Memory B cell (primary cell): Measurements from ENCODE around the gene SH3RF3.

Source experiments
- ATAC-seq: fragments of 150-1000 bp; cut with Tn5 transposase; 2 replicates; pipeline ENCODE4 v1.10.0; 2021; ENCODE audit warnings: low read depth, mild to moderate bottlenecking, moderate library complexity
- DNase-seq, 2 donors: peaks; one replicate each; pipeline ENCODE4 v3.0.0; 2022; ENCODE audit warnings: low spot score in 2 of 2
- H3K27ac Mint-ChIP-seq: one replicate; pipeline ENCODE4 v1.8.0; 2022; ENCODE audit warnings: mild to moderate bottlenecking, moderate library complexity, mixed read lengths
- H3K27me3 Mint-ChIP-seq: one replicate; pipeline ENCODE4 v1.8.0; 2022; ENCODE audit warnings: mixed read lengths
- H3K36me3 Mint-ChIP-seq: one replicate; pipeline ENCODE4 v1.8.0; 2022; ENCODE audit warnings: mild to moderate bottlenecking, mixed read lengths
- H3K4me1 Mint-ChIP-seq: one replicate; pipeline ENCODE4 v1.8.0; 2022; ENCODE audit warnings: mixed read lengths
- H3K4me3 Mint-ChIP-seq: one replicate; pipeline ENCODE4 v1.8.0; 2022; ENCODE audit warnings: mild to moderate bottlenecking, moderate library complexity, mixed read lengths
- H3K9me3 Mint-ChIP-seq: one replicate; pipeline ENCODE4 v1.8.0; 2022; ENCODE audit warnings: mixed read lengths

SH3RF3 gene

DNA sequence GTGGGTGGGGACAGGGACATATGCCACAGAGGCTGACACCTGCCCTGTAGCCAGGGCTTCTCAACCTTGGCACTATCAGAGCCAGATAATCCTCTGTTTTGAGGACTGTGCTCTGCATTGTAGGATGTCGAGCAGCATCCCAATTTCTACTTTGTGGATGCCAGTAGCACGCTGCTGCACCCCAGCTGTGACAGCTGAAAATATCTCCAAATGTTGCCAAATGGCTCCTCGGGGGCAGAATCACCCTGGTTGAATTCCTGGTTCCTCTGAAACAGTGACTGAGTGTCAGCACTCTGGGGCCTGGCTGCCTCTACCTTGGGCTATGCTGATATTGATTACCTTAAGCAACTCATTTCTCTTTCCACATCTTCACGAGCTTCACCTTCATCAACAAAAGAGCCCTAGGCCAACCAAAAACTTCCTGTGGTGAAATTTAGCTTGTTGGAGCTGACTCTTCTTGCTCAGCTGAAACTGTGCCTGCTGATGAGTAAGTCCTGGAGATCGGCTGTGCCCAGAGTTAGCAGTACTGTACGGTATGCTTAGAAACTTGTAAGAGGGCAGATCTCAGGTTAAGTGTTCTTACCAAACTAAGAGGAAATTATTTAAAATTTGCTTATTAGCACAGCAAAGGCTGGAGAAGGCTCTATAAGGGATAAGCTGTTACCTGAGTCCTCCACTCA is 346.7 kb downstream of the SH3RF3 start:
- no peak for DNase-seq
- H3K4me3 Mint-ChIP-seq = no peak overlapping the region
- H3K27ac Mint-ChIP-seq = no peak overlapping the region
- H3K9me3 Mint-ChIP-seq = peaks cover 1% of the 10 kb centered on the region
- H3K27me3 Mint-ChIP-seq = peaks cover 5% of the 10 kb centered on the region
- no peaks in the 10 kb centered on the region for H3K36me3 Mint-ChIP-seq
- ATAC-seq = no peak
- no peaks in the 10 kb centered on the region for H3K4me1 Mint-ChIP-seq

DNA sequence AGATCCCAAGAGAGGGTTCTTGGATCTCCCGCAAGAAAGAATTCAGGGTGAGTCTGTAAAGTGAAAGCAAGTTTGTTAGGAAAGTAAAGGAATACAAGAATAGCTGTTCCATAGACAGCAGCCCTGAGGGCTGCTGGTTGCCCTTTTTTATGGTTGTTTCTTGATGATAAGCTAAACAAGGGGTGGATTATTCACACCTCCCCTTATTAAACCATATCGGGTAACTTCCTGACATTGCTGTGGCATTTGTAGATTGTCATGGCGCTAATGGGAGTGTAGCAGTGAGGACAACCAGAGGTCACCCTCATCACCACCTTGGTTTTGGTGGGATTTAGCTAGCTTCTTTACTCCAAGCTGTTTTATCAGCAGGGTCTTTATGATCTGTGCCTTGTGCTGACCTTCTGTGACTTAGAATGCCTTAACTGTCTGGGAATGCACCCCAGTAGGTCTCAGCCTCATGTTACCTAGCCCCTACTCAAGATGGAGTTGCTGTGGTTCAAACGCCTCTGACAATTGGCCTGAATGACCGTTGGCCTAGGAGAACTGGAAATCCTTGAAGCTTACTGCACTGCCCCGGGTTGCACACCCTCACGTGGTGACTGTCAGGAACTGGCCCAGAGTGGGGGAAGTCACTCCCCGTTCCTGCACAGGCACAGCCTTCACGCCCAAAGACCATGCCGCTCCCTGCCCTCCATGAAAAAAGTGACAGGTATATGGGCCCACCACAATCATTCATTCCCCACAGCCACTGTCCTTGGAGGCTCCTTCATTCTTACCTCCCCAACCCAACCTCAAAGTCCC is 347.8 kb downstream of the SH3RF3 start:
- no peaks in the 10 kb centered on the region for H3K36me3 Mint-ChIP-seq
- H3K4me3 Mint-ChIP-seq = no peak overlapping the region
- DNase-seq = no peak
- H3K27me3 Mint-ChIP-seq = peaks cover 7% of the 10 kb centered on the region
- no peak for ATAC-seq
- no peaks in the 10 kb centered on the region for H3K9me3 Mint-ChIP-seq
- H3K4me1 Mint-ChIP-seq = no peaks in the 10 kb centered on the region
- H3K27ac Mint-ChIP-seq = no peak overlapping the region

DNA sequence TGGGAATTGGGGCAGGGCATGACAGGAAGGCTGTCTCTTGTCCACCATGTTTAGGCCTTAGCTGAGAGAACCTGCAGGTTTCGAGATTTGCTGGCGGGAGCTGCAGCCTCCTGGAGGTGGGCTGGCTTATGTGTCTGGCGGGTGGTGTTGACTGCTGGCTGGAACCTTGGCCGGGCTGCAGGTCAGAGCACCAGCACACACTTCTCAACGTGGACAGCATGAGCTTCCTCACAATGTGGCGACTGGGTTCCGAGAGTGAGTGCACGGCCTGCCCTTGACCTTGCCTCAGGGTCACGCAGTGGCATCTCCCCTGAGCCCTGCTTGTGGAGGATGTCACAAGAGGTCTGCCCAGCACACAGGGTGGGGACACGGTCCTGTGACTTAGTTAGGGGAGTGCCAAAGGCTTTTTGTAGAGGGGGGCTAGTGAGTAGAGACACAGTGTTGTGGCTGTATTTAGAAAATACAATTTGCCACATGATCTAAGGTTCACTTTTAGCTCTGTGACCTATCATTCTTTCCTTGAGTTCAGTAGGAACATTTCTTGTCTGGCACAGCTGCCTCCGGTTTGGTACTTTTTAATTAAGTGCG is 350.0 kb downstream of the SH3RF3 start:
- H3K27me3 Mint-ChIP-seq = peaks cover 11% of the 10 kb centered on the region
- no peaks in the 10 kb centered on the region for H3K36me3 Mint-ChIP-seq

DNA sequence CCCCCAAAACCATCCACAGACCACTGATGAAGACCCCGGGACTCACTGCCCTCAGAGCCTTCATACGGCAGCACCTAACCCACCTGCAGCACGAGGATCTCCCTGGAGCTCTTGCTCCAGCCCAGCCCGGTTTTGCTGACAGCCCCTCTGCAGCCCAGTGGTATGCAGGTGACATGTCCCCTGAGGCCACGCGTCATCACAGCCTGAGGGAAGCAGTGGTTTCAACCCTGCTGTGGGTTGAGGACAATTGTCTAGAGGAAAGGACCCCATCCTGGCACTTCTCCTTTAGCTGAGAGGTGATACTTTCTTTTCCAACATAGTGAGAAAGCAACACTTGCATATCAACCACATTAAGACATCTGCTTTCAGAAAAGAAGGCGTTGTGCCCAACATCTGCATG is 350.8 kb downstream of the SH3RF3 start:
- Mint-ChIP-seq H3K36me3 (no peaks in the 10 kb centered on the region), H3K9me3 (no peaks in the 10 kb centered on the region), H3K4me1 (no peaks in the 10 kb centered on the region), H3K27me3 (peaks cover 13% of the 10 kb centered on the region), H3K27ac (no peak overlapping the region), H3K4me3 (no peak overlapping the region)
- no peak for DNase-seq
- ATAC-seq = no peak

More for the DNA sequence above, 350.0 kb downstream of the SH3RF3 start:
- ATAC-seq = no peak
- no peak overlapping the region for H3K4me3 Mint-ChIP-seq
- H3K4me1 Mint-ChIP-seq = no peaks in the 10 kb centered on the region
- no peaks in the 10 kb centered on the region for H3K9me3 Mint-ChIP-seq
- no peak for DNase-seq
- no peak overlapping the region for H3K27ac Mint-ChIP-seq

DNA sequence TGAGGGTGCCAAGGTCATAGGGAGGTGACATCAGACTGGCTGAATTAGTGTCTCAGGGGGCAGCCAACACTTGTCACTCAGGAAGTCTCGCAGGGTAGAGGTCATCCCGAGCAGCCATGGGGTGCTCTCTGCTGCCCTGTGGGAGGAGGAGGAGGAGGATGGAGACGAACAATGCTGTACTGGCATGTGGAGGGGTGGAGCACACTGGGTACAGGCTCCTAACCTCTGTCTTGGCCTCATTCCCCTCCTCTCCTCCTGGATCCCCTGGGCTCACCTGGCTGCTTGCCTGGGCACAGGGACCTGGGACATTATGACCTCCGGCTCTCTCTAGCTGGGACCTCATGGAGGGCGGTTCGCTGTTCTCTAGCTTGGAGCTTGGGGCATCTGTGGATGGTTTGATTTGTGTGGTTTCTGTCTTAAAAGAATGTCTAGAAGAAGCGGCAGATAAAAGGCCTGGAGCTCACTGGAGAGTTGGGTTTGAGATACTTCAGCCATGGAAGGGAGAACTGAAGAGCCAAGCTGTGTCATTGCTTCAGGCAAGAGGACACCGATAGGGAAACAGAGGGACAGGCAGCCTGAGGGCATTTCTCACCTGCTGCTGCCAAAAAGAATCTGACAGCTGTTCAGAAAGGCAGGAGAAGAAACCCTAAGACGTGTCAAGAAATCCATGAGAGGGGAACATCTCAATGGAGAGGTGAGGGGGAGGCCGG is 351.6 kb downstream of the SH3RF3 start:
- Mint-ChIP-seq H3K27ac (no peak overlapping the region), H3K9me3 (no peaks in the 10 kb centered on the region), H3K4me3 (no peak overlapping the region), H3K36me3 (no peaks in the 10 kb centered on the region), H3K27me3 (peaks cover 13% of the 10 kb centered on the region), H3K4me1 (no peaks in the 10 kb centered on the region)
- ATAC-seq (no peak), DNase-seq (no peak)

DNA sequence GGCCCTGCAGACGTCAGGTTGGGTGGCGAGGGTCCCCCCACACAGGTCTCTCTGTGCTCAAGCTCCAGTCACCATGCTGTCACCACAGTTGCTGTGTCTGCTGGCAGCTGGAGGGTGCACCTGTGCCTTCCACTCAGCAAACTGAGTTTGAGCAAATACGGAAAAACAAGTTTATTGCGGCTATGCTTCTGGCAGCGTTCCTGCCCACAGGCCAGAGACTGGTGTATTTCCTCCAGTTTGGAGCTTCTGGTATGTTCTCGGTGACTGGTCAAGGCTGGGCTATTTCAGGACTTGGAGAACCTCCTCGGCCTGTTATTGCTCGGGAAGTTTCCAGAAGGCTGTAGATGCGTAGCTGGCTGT is 352.2 kb downstream of the SH3RF3 start:
- Mint-ChIP-seq H3K4me1 (no peaks in the 10 kb centered on the region), H3K9me3 (no peaks in the 10 kb centered on the region), H3K36me3 (no peaks in the 10 kb centered on the region), H3K27me3 (peaks cover 16% of the 10 kb centered on the region), H3K27ac (no peak overlapping the region), H3K4me3 (no peak overlapping the region)
- ATAC-seq = no peak
- no peak for DNase-seq

DNA sequence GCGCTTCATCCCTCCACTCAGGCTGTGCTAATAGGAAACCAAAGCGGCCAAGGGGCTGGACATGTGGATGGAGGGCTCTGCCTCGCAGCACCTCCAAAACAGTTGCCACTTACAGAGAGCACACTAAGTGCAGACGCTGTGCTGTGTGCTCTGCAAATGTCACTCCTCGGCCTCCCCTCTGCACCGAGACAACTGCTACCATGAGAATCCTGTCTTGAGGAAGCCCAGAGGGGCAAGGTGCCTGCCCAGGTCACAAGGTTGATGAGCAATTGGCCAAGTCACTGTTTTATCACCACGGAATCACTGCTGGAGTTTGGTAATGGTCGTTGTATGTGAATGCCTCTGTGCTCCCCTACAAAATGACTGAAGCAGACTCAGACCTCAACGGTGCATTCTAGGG is 352.6 kb downstream of the SH3RF3 start:
- H3K9me3 Mint-ChIP-seq = no peaks in the 10 kb centered on the region
- no peak overlapping the region for H3K4me3 Mint-ChIP-seq
- H3K27ac Mint-ChIP-seq = no peak overlapping the region
- no peaks in the 10 kb centered on the region for H3K36me3 Mint-ChIP-seq
- DNase-seq (no peak), ATAC-seq (no peak)
- H3K27me3 Mint-ChIP-seq = peaks cover 16% of the 10 kb centered on the region
- no peaks in the 10 kb centered on the region for H3K4me1 Mint-ChIP-seq

DNA sequence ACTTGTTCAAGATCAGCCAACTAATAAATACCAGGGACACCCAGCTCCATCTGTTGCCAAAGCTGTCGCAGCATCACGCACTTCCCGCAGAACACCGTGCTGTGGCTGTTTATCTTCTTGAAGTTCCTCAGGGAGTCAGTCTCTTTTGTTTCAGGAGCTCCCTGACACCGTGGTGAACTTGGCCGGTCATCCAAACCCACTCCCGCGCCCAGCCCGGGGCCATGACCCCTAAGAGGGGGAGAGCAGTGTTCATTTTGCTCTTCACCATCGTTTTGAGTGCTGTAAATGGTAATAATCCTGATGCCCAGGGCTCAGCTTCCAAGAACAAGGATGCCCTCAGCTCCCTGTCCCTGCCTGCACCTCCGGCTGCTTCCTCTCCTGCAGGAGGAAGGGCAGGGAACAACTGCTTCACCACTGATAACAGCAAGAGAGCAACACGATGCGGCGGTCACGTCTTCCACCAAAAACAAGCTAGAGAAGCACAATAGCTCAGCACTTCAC is 353.4 kb downstream of the SH3RF3 start:
- DNase-seq = no peak
- Mint-ChIP-seq H3K36me3 (no peaks in the 10 kb centered on the region), H3K27me3 (peaks cover 18% of the 10 kb centered on the region), H3K9me3 (no peaks in the 10 kb centered on the region), H3K4me3 (no peak overlapping the region), H3K27ac (no peak overlapping the region), H3K4me1 (no peaks in the 10 kb centered on the region)
- ATAC-seq = no peak

DNA sequence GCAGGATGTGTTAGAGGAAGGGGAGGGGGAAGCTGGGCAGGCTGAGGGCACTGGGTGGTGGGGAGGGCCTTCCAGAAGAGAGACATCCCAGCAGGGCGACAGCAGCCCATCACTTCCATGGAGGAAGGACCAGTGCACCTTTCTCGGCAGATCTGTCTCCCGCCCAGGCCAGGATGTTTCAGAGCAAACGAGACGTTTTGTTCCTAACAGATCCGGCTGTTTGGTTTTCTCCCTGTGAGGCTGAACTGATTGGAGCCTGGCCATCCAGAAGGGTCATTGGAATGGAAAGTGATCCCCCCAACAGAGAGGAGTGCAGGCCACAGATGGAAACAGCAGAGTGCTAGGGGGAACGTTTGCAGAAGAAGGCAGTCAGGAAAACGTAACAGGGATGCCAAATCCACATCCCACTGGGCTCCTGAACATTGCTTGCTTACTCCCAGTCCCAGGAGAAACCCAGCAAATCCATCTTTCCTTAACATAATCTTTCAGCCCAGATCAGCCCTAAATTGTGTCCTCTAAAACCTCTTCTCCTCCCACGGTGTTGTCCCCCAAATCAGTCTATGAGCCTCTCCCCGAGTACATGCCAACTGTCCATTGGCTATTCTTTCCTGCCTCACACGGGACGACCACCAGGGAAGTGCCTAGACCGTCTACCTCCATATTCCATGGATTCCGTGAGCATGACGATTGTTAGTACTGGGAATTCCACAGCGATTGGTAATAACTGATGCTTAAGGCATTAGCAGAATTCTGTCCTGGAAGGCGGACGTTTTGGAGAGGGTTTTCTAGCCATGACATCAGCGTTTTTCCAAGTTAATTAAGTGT is 357.9 kb downstream of the SH3RF3 start:
- no peaks in the 10 kb centered on the region for H3K9me3 Mint-ChIP-seq
- peaks cover 11% of the 10 kb centered on the region for H3K27me3 Mint-ChIP-seq
- H3K4me3 Mint-ChIP-seq = no peak overlapping the region
- DNase-seq (no peak), ATAC-seq (no peak)
- no peaks in the 10 kb centered on the region for H3K4me1 Mint-ChIP-seq
- no peak overlapping the region for H3K27ac Mint-ChIP-seq
- no peaks in the 10 kb centered on the region for H3K36me3 Mint-ChIP-seq

DNA sequence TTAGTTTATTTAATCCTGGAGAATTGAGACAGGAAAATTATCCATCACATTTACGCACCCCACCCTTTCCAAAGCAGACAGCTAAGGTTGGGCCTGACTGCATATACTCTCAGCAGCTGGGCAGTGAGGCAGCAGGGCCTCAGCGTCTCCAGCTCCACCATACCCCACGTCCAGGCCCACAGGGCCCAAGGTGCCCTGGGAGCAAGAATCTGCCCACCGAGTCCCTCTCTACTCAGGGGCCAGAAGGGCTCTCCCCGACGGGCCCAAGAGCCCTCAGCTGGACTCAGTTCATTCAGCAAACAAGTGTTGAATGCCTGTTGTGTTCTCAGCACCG is 358.5 kb downstream of the SH3RF3 start:
- H3K9me3 Mint-ChIP-seq = no peaks in the 10 kb centered on the region
- peaks cover 11% of the 10 kb centered on the region for H3K27me3 Mint-ChIP-seq
- H3K36me3 Mint-ChIP-seq = no peaks in the 10 kb centered on the region
- no peaks in the 10 kb centered on the region for H3K4me1 Mint-ChIP-seq
- no peak overlapping the region for H3K27ac Mint-ChIP-seq
- DNase-seq (no peak), ATAC-seq (no peak)
- H3K4me3 Mint-ChIP-seq = no peak overlapping the region

DNA sequence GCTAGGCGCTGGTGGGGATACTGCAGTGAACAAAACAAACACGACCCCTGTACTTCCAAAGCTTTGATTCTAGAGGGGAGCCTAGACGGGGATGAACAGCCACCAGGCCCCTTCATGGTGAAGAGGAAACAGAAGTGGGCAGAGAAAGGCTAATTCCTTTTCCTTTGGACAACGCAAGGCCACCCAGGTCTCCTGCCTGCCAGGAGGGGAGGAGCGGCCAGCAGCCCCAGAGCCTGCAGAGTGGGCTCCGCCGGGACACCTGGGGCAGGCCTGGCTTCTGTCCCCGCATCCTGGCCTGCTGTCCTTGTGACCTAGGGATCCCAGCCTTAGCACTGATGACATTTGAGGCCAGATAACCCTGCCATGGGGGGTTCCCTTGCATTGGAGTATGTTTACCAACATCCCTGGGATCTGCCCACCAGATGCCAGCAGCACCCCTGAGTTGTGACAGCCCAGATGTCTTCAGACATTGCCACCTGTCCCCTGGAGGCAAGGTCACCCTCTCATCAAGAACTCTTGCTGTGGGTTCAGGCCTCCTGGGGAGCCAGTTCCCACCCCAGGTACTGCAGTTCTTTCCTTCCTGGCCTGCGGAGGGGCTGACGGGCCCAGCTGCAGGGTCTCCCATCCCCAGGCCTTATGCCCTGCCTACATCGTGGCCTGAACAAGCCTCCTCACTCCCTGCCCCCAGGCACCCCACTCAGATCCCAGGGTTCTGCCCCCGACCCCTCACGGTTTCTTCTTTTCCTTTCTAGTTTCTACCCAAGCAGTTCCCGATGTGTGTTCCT is 359.1 kb downstream of the SH3RF3 start:
- Mint-ChIP-seq H3K4me3 (no peak overlapping the region), H3K27me3 (peaks cover 11% of the 10 kb centered on the region), H3K36me3 (no peaks in the 10 kb centered on the region), H3K27ac (no peak overlapping the region), H3K4me1 (no peaks in the 10 kb centered on the region), H3K9me3 (no peaks in the 10 kb centered on the region)
- DNase-seq (no peak), ATAC-seq (no peak)

DNA sequence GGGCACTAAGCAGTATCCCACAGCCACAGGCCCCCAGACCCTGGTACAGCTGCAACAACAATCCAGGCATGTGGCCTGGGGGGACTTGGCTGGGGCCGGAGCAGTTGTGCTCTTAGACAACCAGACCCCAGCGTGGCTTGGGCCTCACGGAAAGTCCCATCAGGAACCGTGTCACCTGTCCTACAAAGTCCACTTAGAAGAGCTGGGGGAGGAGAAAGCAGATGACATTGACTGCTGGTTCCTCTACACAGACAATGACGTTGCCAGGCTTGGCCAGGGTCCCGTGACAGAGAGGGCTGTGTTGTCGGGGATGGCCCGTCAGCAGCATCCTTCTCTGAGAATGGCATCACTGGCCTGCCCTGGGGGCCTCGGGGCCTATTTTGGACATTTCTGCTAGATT is 360.3 kb downstream of the SH3RF3 start:
- H3K27ac Mint-ChIP-seq = no peak overlapping the region
- peaks cover 7% of the 10 kb centered on the region for H3K27me3 Mint-ChIP-seq

More for the DNA sequence above, 360.3 kb downstream of the SH3RF3 start:
- Mint-ChIP-seq H3K9me3 (no peaks in the 10 kb centered on the region), H3K4me3 (no peak overlapping the region), H3K36me3 (no peaks in the 10 kb centered on the region), H3K4me1 (no peaks in the 10 kb centered on the region)
- DNase-seq = no peak
- ATAC-seq = no peak
